NB4 (cell line): ENCODE results near the gene GTPBP3.

Experiments used
- MYC ChIP-seq: IDR thresholded peaks from 2 replicates; pipeline ENCODE4 v1.6.1; 2011; ENCODE audit warnings: low read depth, low read length
- POLR2A ChIP-seq: IDR thresholded peaks from 2 replicates; pipeline ENCODE4 v1.6.1; 2011; ENCODE audit warnings: mild to moderate bottlenecking; ENCODE audit not compliant: insufficient read length; ENCODE audit errors: extremely low read depth
- TF ChIP-seq, protein P1 (sequence below): IDR thresholded peaks from one replicate; pipeline ENCODE4 v1.5.1; 2012; ENCODE audit warnings: low read depth, low read length
- TF ChIP-seq, protein P2 (sequence below): IDR thresholded peaks from 2 replicates; pipeline ENCODE4 v1.6.1; 2011; ENCODE audit warnings: low read depth, low read length

DNA sequence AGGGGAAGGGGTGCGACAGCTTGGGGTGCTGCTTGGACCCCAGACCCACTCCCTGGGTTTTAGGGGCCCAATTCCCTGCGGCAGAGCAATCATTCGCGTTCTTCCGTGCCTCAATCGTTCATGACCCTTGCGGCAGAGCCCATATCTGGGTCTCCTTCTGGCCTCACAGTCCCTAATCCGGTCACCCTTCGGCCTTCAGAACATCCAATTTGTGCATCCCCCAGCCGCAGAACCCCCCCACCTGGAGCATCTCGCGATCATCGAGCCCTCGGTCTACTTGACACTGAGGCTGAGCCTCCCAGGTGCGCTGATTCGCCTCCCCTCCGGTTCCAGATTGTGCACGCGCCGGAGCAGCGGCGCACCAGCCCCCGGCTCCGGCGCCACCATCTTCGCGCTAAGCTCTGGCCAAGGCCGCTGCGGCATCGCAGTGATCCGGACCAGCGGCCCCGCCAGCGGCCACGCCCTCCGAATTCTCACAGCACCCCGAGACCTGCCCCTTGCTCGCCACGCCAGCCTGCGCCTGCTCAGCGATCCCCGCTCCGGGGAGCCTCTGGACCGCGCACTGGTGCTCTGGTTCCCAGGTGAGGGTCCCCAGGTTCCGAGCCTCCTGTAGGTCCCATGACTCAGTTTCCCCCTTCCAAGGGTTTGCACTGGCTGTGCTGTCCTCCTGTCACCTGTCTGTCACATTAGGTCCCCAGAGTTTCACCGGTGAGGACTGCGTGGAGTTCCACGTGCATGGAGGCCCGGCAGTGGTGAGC, 501 bp downstream of the GTPBP3 start:
- TF ChIP-seq, protein P1, sequence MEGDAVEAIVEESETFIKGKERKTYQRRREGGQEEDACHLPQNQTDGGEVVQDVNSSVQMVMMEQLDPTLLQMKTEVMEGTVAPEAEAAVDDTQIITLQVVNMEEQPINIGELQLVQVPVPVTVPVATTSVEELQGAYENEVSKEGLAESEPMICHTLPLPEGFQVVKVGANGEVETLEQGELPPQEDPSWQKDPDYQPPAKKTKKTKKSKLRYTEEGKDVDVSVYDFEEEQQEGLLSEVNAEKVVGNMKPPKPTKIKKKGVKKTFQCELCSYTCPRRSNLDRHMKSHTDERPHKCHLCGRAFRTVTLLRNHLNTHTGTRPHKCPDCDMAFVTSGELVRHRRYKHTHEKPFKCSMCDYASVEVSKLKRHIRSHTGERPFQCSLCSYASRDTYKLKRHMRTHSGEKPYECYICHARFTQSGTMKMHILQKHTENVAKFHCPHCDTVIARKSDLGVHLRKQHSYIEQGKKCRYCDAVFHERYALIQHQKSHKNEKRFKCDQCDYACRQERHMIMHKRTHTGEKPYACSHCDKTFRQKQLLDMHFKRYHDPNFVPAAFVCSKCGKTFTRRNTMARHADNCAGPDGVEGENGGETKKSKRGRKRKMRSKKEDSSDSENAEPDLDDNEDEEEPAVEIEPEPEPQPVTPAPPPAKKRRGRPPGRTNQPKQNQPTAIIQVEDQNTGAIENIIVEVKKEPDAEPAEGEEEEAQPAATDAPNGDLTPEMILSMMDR, result no peak
- no peak for TF ChIP-seq POLR2A
- TF ChIP-seq, protein P2, sequence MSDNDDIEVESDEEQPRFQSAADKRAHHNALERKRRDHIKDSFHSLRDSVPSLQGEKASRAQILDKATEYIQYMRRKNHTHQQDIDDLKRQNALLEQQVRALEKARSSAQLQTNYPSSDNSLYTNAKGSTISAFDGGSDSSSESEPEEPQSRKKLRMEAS, result no peak
- TF ChIP-seq MYC, result no peak
